ENCODE data around the gene CDH2.

Gene CDH2

DNA sequence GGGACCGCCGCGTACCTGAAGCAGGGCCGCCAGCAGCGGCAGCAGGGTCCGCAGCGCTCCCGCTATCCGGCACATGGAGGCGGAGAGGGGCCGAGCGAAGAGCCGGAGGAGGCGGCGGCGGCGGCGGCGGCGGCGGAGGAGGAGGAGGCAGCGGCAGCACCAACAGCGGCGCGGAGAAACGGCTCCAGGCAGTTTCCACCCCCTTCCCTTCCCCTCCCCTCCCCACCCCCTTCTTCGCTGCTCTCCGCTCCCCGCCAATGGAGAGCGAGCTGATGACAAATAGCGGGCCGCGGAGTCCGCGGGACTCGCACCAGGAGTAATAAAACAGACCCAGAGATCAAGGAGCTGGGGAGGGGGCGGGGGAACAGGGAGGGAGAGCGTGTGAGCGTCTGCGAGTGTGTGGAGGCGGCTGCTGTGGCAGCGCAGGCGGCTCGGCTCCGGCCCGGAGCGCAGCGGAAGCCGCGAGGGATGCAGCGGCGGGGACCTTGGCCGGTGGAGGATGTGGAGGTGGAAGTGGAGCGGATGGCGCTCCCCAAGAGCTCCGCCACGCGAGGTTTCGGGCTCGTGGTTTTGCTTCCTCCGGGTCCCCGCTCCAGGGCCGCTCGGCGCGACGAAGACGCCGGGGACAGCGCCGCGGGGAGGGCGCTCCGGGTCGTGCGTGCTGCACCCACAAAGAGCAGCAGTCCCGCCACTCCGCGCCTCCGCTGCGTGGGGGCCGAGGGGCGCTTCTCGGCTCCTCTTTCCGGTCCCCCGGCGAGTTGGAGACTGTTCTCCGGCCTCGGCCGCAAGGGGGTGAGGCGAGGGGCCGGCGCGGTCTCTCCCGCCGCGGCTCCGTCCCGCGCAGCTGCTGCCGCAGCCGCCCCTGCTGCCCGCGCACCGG is at the start of gene CDH2:
Gene CDH2 (minus strand): TSS at position 183 of the 880 bp plus-strand sequence. CDS start 108 bp downstream, at position 75.
- no peak for DNase-seq

DNA sequence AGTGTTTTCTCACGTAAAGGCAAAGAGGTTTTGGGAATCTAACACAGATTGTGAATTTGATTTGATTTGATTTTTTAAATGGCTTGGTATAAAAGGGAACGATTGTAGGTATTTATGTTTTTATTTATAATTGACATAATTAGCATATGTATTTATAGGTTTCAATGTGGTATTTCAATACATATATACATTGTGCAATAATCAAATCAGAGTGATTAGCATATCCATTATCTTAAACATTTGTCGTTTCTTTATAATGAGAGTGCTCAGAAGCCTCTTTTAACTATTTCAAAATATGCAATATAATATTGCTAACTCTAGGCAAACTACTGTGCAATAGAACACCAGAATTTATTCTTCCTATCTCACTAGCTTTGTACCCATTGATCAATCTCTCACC is 35.1 kb upstream of the CDH2 start:
- DNase-seq, result no peak

DNA sequence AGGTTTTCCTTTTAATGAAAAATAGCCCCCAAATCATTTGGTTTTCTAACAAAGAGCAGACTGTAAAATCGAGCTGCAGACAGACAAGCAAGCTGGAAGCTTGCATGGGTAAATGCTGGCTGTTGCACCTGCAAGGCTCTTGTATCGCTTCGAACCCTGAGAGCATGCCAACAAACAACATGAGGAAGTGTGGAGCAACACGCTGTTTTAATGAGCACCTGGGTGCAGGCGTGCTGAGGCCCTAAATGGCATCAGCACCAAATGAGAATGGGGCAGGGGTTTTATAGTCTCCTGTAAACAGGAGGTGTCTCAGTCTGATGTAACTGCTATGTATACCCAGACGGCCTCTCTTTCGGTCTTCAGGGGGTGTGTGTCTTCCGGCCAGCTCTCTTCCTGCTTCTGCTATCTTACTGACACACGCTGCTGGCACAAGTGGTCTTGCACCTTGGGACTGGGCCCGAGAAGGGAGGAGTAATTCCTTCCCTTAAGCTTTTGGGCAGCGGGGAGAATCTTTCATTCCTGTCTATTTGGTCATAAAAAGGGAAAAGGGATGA is 31.9 kb upstream of the CDH2 start:
- no peak for DNase-seq

DNA sequence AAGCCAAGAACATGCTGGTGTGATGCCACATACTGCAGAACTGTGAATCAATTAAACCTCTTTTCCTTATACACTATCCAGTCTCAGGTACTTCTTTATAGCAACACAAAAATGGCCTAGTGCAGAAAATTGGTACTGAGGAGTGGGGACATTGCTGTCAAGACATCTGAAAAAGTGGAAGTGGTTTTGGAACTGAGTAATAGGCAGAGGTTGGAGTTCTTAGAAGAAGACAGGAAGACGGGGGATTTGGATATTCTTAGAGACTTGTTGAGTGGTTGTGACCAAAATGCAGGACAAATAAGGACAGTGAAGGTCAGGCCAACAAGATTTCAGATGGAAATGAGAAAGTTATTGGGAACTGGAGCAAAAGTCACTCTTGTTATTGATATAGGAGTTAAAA is 31.3 kb upstream of the CDH2 start:
- DNase-seq, result no peak

DNA sequence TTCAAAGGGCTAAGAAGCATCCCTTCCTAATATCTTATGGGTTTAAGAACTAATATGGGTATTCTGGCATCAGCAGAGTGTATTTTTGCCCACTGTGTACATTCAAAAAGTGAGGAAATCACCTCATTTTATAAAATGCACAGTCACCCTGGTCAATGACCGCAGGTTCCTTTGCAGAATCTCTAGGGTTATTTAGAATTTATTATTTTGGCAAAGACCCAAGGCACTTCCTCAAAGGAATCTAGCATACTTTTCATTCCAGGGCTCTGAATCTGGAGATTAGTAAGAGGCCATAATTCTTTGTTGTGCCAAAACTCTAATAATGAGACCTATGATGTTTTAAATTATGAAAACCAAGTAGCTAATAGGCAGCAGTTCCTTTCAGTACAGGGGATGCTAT is 27.2 kb upstream of the CDH2 start:
- DNase-seq, result no peak

DNA sequence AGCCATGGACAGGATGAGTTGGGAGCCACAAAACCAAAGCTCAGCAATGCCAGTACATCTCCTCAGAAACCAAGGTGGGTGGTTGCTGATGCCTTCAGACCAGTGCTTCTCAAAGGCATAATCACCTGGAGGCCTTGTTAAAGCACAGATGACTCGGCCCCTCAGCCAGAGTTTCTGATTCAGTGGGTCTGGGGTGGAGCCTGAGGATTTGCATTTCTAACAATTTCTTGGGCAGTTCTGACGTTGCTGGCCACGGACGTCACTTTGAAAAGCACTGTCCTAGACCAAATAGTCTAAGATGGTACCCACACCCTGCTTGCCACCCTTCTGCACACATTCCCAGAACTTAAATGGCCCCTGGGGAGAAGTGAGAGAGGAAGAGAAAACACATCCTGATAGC is 24.1 kb upstream of the CDH2 start:
- no peak for DNase-seq

DNA sequence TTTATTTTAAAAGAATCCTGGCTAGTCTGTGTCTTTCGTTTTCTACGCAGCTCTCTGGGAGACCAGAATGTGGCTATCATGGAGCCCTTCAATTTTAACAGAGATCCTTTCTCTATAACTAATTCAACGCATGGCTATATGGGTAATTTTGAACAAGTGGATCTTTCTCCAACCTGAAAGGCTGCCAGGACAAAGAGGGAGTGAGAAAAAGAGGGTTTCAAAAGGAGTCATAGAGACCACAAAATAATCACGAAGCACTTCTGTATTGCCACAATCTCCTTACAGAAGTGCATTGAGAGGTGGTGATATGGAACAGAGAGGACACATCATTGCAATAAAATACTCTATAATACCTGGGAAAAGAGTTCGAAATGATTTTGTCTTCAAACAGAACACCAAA is 21.7 kb upstream of the CDH2 start:
- no peak for DNase-seq

DNA sequence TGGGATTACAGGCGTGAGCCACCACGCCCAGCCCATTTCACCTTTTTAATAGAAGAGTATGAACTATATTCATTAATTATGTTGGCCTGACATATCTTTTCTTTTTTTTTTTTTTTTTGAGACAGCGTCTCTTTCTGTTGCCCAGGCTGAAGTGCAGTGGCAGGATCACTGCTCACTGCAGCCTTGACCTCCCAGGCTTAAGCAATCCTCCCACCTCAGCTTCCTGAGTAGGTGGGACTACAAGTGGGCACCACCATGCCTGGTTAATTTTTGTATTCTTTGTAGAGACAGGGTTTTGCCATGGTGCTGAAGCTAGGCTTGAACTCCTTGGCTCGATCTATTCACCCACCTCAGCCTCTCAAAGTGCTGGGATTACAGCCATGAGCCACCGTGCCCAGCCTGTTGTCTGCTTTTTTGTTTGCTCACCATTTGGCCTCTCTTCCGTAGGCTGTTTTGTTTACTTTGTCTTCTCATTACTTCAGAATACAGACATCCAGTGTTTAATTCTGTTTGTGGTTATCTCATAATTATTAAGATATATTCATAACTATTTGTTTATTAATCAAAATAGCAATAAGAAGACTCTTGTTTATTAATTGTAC is 16.3 kb upstream of the CDH2 start:
- no peak for DNase-seq

DNA sequence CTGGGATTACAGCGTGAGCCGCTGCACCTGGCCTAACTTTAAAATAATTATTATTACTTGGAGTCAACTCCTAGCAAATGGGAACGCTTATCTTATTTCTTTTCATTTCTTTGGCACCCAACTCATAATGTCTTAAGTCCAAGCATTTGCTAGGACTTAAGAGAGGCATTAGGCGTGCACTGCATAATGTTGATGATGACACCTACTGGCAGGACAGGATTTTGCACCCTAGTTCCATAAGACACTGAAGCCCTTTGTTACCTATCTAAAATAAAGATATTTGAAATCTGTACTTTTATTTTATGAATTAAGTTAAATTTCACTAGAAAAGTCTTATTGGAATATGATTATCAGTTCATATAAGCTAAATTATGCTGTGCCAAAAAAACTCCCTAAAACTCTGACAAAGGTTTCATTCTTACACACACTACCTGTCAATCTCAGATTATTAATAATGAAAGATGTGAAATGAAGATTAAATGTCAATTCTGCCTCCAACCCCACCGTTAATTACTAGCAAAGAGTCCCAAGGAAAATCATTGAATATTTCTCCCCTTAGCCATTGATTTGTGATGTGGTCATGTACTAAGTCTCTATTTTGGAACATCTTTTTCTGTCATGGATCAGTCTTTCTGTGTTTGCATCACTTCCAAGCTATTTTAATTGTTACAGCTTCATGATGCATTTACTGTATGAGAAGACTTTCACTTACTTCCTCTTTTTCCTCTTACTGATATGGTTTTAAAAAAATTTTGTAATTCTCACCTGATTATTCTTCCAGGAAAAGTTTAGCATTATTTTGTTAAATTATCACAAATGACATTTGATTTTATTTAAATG is 12.7 kb upstream of the CDH2 start:
- DNase-seq, result no peak

DNA sequence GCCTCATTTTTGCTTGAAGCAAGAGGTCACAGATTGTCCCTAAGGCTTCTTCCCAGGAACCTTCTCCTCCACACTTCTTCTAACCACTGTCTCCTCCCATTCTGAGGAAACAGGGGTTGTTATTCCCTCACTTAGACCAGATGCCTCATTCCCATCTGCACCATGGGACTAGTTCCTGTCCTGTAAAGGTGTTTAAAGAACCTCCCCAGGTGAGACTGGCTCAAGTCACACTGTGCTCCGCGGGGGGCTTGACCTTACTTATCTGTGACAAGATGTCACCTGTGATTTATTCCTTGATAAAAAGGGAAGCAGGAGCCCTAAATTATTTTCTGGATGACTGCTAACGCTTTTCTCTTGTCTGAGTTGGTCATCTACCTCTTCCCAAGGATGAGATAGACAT is 8.2 kb upstream of the CDH2 start:
- no peak for DNase-seq

DNA sequence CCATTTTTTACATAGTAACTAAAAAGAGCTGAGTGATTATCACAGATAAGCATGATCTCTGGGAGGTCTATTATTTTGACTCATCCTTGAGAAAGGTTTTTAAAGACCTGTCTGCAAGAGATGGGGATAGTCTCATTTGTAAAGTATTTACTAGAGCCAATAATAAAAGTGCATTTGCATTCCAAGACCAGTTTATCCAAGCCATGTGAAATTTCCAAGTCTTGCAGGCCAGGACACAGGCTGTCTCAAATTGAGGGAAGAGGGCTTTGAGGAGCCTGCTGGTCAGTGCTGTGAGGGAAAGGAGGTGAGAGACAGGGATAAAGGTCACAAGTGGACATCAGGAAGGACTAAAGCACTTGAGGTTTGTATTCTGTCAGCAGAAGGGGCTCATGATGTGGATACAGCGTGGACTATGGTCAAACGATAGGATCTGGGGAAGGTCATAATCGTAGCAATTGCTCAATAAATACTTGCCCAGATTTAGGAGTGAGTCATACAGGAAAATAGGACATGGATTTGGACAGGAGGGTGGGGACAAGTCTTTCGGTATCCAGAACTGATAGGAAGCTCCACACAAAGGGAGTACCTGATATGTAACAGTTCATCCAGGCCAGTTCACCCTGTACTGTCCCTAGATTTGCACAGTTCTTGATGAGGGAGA is 6.6 kb upstream of the CDH2 start:
- no peak for DNase-seq

DNA sequence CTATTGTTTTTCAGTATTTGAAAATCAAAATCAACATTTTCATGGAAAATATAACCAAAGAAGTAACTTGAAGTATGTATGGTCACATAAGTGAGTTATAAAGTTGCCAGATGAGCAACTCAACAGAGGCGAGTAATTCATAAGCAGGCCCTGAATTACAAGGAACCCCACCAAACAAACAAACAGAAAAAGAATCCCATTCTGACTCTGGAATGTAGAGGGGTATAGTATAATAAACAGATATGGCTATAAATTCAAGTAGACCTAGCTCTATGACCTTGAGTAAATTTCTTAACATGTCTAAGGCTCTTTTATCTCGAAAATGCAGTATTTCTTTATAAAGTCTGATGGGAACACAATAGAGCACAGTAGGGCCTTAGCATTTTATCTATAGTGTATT is 4.7 kb upstream of the CDH2 start:
- DNase-seq, result no peak

DNA sequence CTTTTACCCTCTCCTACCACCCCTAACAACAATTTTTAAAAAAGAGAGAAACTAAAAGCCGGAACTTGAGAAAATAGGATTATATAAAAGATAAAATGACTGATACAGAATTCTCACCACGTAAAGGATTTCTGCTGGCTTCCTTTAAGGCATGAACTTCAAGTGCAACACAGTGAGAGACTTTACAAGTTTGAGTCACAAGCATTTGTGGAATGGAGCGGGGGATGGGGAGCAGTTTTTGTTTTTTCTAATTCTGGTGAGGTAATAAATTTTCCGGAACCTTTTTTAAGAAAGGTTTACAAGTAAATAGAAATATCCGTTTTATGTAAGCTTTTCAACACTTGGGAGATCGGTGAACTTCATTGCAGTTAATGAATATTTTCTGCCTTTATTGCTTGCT is 1.8 kb upstream of the CDH2 start:
- no peak for DNase-seq

DNA sequence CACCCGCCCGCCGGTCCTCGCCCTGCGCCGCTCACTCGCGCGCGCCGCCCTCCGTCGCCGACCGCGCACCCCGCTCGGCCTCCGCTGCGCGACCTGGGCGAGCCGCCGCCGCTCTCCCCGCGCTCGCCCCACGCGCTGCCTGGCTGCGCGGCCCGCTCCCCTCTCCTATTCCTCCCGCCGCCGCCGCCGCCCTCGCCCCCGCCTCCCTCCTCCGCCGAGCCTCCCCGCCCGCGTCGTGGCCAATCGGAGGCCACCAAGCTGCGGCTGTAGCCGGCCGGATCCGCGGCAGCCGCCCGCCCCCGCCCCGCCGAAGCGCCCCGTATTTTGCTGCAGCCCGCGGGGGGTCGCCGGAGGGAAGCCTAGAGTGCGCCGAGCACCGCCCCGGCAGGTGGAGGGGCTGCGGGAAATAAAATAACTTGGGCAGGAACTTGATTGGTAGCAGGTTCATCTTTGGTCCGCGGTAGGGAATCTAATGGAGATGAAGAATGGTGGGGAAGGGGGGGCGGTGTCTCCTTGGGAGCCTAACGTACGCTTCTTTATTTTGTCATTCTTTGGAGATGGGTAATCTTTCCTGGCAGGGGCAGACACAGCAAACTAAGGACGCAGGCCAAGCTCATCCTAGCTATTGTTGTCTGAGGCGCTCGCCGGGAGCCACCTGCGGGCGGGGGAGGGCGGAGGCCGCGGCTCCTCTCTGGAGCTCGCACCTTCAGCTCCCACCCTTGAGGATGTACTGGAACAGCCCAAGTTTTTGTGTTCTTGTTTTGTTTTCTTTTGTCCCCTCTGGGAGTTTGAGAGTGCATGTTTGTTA is 1.1 kb upstream of the CDH2 start:
- no peak for DNase-seq

DNA sequence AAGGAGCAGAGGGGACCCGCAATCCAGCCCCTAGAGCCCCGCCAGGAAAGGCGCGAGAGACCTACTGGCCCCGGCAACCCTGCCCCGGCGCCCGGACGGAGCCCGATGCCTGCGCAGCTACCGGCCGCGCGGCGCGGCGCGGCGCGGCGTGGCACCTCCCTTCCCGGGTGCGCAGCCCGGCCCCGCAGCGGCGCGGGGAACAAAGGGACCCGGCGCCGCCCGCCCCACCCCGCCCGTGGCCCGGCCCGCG is 307 bp downstream of the CDH2 start:
- no peak for DNase-seq

DNA sequence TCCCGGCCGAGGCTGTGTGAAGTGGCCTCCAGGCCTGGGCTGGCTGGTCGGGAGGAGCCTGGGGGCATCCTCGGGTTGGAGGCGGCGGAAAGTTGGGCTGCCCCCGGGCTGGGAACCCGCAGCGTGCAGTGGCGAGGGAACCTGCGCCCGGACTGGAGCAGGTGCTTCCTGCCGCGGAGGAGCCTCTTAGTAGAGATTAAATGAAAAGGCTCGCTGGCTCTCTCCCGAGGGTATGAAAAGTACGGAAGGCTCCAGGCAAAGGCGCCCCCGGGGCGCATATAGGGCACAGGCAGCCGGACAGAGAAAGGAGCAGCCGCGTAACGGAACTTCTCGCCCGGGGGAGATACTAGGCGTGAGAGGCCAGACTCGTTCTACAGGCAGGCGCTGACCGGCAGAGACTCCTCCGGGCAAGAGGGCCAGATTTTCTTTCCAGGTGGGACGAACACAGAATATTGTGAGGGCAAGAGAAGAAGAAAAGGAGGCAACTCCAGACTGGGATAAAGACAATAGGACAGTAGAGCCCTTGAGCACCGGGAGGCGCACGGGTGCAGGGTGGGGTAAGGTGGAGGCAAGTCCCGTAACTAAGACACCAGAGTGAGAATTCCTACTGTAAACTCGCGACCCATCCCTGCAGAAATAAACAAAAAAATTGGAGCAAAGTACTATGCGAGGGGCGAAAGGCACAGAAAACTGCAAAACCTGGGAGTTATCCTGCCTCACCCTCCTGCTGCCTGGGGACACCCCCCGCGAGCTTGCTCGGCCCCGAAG is 816 bp downstream of the CDH2 start:
- no peak for DNase-seq

DNA sequence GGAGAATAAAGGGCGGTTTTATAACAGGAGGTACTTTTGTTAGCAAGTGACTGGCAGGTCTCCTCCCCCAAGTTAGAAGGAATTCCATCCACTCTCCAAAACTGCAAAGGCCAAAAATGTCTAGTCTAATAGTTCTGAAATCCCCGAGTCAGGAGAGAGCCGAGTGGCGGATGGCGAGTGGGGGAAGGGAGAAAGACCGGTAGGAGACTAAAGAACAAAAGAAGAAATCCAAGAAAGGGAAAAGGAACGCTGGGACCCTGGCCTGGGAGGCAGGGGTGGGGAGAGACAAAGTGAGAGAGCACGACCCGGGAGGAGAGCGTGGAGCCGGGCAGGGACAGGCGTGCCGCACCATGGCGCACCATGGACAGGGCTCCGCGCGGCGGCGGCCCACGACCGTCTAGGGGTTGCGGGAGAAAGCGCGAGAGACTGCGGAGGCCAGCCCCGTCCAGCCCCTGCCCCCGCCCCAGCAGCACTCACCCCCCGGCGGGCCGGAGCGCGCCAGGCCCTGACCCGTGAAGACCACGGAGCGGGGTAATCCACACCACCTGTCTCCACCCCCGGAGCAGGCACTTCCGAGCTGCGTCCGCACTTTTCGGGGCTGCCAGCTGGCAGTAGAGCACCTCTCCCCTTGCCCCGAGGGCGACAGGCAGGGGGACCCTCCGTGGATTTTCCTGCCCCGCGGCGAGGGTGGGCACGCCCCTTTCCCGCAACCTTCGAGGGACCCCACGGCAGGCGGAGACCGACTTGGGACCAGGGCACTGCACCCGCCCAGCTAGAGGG is 1.6 kb downstream of the CDH2 start:
- no peak for DNase-seq

DNA sequence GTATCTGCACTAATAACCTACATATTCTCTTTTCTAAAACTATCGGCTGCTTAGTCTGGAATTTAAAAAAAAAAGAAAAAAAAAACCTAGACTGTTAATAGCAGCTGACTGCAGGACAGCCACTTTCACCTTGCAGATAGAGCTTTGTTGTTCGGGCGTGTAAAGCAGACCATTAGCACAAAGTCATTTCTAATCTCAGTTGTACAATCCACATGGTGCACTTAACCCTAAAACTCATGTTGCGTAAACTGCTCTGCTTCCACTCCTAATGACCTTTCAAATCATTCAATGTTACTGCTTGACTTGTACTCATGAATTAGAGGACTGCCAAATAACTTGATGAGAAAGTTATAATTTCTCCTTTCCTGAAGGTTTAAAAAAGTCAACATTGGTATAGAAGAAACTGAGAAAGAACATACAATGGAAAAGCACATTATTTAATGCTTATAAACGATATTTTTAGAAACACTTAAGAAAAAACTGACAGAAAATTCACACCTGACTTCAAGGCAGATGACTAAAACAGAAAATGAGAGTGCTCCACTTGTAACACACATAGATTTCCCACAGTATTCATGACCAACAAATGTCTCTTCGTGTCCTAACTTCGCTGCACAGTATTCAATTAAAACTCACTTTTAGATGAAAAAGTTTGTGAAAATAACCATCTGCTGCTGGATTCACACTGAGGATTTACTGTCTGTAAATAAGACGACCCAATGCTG is 2.6 kb downstream of the CDH2 start:
- DNase-seq, result no peak

DNA sequence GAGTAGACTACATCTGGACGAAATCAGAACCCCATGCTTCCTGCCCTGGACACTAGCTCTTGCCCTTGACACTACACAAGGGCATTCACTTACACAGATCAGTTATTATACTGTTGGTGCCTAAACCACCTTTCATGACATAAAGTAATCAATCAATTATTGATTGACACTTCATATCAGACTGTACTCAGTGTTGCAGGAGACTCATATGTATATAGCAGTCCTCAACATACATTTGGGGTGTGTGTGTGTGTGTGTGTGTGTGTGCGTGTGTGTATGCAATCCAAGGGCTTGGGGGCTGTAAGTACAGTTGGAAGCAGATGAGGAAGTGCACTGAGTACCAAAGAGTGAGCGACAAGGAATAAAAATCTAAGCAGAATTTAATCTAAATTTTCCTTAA is 5.1 kb downstream of the CDH2 start:
- no peak for DNase-seq

DNA sequence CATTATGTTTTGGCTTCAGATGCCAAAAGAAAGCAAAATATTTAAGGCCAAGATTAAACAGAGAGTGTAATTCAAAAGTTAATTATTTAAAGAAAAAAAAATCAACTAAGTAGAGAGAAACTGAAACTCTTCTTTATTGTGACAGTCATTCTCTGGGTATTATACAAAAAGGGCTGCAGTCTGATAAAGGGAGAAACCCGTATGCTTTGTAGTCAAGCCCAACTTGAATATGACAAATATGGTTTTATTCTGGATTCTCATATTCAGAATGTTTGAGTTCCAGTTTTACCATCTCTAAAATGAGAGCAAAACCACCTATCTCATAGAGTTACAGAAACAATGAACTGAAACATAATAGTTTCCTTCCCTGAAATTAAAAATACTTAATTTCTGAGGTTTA is 8.2 kb downstream of the CDH2 start:
- no peak for DNase-seq
